WTC11 (cell line): ENCODE data around the gene C16orf95.

Experiments
- ARID4B ChIP-seq: sonication (generic); formaldehyde crosslinking; IDR thresholded peaks from 2 replicates; pipeline ENCODE4 v1.8.0; 2023; ENCODE audit warnings: missing genetic modification reagents, mild to moderate bottlenecking, borderline replicate concordance
- ATF2 ChIP-seq: sonication (generic); formaldehyde crosslinking; IDR thresholded peaks from 2 replicates; pipeline ENCODE4 v1.8.1; 2022; ENCODE audit warnings: low read depth, missing genetic modification reagents, borderline replicate concordance
- CBFB ChIP-seq: sonication (generic); formaldehyde crosslinking; IDR thresholded peaks from 2 replicates; pipeline ENCODE4 v1.8.1; 2022; ENCODE audit warnings: mild to moderate bottlenecking, low read depth, missing genetic modification reagents
- CREB1 ChIP-seq: sonication (generic); formaldehyde crosslinking; IDR thresholded peaks from 2 replicates; pipeline ENCODE4 v1.8.0; 2023; ENCODE audit warnings: mild to moderate bottlenecking, missing genetic modification reagents
- FOXK1 ChIP-seq: sonication (generic); formaldehyde crosslinking; IDR thresholded peaks from 2 replicates; pipeline ENCODE4 v1.8.0; 2022; ENCODE audit warnings: mild to moderate bottlenecking, moderate library complexity, missing genetic modification reagents
- IRF2 ChIP-seq: sonication (generic); formaldehyde crosslinking; IDR thresholded peaks from 2 replicates; pipeline ENCODE4 v1.8.0; 2022; ENCODE audit warnings: low read depth, missing genetic modification reagents, borderline replicate concordance
- KAT7 ChIP-seq: sonication (generic); formaldehyde crosslinking; IDR thresholded peaks from 2 replicates; pipeline ENCODE4 v1.8.1; 2023; ENCODE audit warnings: missing genetic modification reagents, mild to moderate bottlenecking, borderline replicate concordance
- MAX ChIP-seq: sonication (generic); formaldehyde crosslinking; IDR thresholded peaks from 2 replicates; pipeline ENCODE4 v1.8.0; 2022; ENCODE audit warnings: mild to moderate bottlenecking, missing genetic modification reagents
- MXD4 ChIP-seq: fragments of 250-450 bp; sonication (Bioruptor Pico); IDR thresholded peaks from 2 replicates; pipeline ENCODE4 v1.8.0; 2021; ENCODE audit warnings: mild to moderate bottlenecking, moderate library complexity, borderline replicate concordance
- NR2C2 ChIP-seq: sonication (generic); formaldehyde crosslinking; IDR thresholded peaks from 2 replicates; pipeline ENCODE4 v1.8.0; 2022; ENCODE audit warnings: mild to moderate bottlenecking, missing genetic modification reagents
- SOX15 ChIP-seq: fragments of 250-450 bp; sonication (Bioruptor Pico); IDR thresholded peaks from 2 replicates; pipeline ENCODE4 v1.9.0; 2021; ENCODE audit warnings: mild to moderate bottlenecking
- ZNF317 ChIP-seq: sonication (generic); formaldehyde crosslinking; IDR thresholded peaks from 2 replicates; pipeline ENCODE4 v1.8.1; 2023; ENCODE audit warnings: low read depth, mild to moderate bottlenecking, moderate library complexity, missing genetic modification reagents, borderline replicate concordance
- ZNF512 ChIP-seq: sonication (generic); formaldehyde crosslinking; IDR thresholded peaks from 2 replicates; pipeline ENCODE4 v1.8.1; 2022; ENCODE audit warnings: missing genetic modification reagents, borderline replicate concordance
- TF ChIP-seq, protein P1 (sequence below): fragments of 200-600 bp; IDR thresholded peaks from 2 replicates; pipeline ENCODE4 v1.8.0; 2022; ENCODE audit warnings: antibody characterized with exemption

GRCh38 chr16:87321336-87322107 lies 4.3 kb upstream of the C16orf95 start:
- TF ChIP-seq FOXK1 (CRISPR knock-in tag): no peak
- TF ChIP-seq MXD4 (CRISPR knock-in tag): no peak
- TF ChIP-seq, protein P1, sequence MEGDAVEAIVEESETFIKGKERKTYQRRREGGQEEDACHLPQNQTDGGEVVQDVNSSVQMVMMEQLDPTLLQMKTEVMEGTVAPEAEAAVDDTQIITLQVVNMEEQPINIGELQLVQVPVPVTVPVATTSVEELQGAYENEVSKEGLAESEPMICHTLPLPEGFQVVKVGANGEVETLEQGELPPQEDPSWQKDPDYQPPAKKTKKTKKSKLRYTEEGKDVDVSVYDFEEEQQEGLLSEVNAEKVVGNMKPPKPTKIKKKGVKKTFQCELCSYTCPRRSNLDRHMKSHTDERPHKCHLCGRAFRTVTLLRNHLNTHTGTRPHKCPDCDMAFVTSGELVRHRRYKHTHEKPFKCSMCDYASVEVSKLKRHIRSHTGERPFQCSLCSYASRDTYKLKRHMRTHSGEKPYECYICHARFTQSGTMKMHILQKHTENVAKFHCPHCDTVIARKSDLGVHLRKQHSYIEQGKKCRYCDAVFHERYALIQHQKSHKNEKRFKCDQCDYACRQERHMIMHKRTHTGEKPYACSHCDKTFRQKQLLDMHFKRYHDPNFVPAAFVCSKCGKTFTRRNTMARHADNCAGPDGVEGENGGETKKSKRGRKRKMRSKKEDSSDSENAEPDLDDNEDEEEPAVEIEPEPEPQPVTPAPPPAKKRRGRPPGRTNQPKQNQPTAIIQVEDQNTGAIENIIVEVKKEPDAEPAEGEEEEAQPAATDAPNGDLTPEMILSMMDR: no peak
- TF ChIP-seq NR2C2: no peak
- TF ChIP-seq CBFB (CRISPR knock-in tag): no peak
- TF ChIP-seq ATF2 (CRISPR knock-in tag): no peak
- no peak for TF ChIP-seq KAT7 (CRISPR knock-in tag)
- TF ChIP-seq SOX15 (CRISPR knock-in tag): no peak
- TF ChIP-seq ZNF317 (CRISPR knock-in tag): no peak
- no peak for TF ChIP-seq ZNF512 (CRISPR knock-in tag)
- no peak for TF ChIP-seq IRF2 (CRISPR knock-in tag)
- no peak for TF ChIP-seq MAX (CRISPR knock-in tag)
- TF ChIP-seq ARID4B: no peak
- no peak for TF ChIP-seq CREB1 (CRISPR knock-in tag)
